IPS DF 6.9 (cell line): ENCODE measurements around the gene CSTF1.

Experiments used
- DNase-seq: peaks from one replicate; pipeline ENCODE4 v3.0.0-alpha.2; 2013; ENCODE audit warnings: low read depth, low spot score
- H3K27ac ChIP-seq: one replicate; pipeline ENCODE4 v1.5.1; 2013; ENCODE audit warnings: low read length, control low read depth
- H3K27me3 ChIP-seq: 2 replicates; pipeline ENCODE4 v1.6.1; 2013; ENCODE audit warnings: mild to moderate bottlenecking, low read length; ENCODE audit not compliant: control insufficient read depth, insufficient read depth
- H3K36me3 ChIP-seq: 2 replicates; pipeline ENCODE4 v1.6.1; 2013; ENCODE audit warnings: low read length; ENCODE audit not compliant: control insufficient read depth, insufficient read depth
- H3K4me1 ChIP-seq: 2 replicates; pipeline ENCODE4 v1.6.1; 2013; ENCODE audit warnings: low read length; ENCODE audit not compliant: control insufficient read depth, insufficient read depth
- H3K4me3 ChIP-seq: 2 replicates; pipeline ENCODE4 v1.5.1; 2013; ENCODE audit warnings: mild to moderate bottlenecking, low read length
- H3K9me3 ChIP-seq: 2 replicates; pipeline ENCODE4 v1.6.1; 2013; ENCODE audit warnings: low read length, inconsistent platforms; ENCODE audit not compliant: control insufficient read depth, insufficient read depth
- WGBS: extraction: QIAGEN DNeasy Blood & Tissue Kit; methylation state at CpG from one replicate; pipeline ENCODE4 v1.1.7; 2013; ENCODE audit warnings: mixed read lengths, missing lambda C conversion rate; ENCODE audit not compliant: insufficient read length, insufficient coverage; 5-methylcytosine and 5-hydroxymethylcytosine counted together

CSTF1 gene

GRCh38 chr20:56447227-56447626 is 54.8 kb downstream of the CSTF1 start:
- Histone ChIP-seq H3K36me3 (no peaks in the 10 kb centered on the region), H3K27ac (no peak overlapping the region), H3K27me3 (no peaks in the 10 kb centered on the region), H3K4me1 (no peaks in the 10 kb centered on the region; the same call in 1 of the 2 replicates), H3K9me3 (no peaks in the 10 kb centered on the region), H3K4me3 (no peak overlapping the region)
- DNase-seq = no peak

- no peak for DNase-seq
- Histone ChIP-seq H3K27ac (no peak overlapping the region), H3K36me3 (no peaks in the 10 kb centered on the region), H3K4me1 (no peaks in the 10 kb centered on the region; the same call in 1 of the 2 replicates), H3K9me3 (no peaks in the 10 kb centered on the region), H3K4me3 (no peak overlapping the region), H3K27me3 (no peaks in the 10 kb centered on the region)
- WGBS = no CpG with 5 or more reads among the region's 5 CpGs
Measured at GRCh38 chr20:56449459-56449858, 57.0 kb downstream of the CSTF1 start.

- Histone ChIP-seq H3K27ac (no peak overlapping the region), H3K36me3 (no peaks in the 10 kb centered on the region), H3K4me3 (no peak overlapping the region), H3K9me3 (no peaks in the 10 kb centered on the region), H3K27me3 (no peaks in the 10 kb centered on the region), H3K4me1 (no peaks in the 10 kb centered on the region; the same call in 1 of the 2 replicates)
- no CpG with 5 or more reads among the region's 13 CpGs for WGBS
- no peak for DNase-seq
Measured at GRCh38 chr20:56451056-56451765, 58.8 kb downstream of the CSTF1 start.

GRCh38 chr20:56453352-56453751 is 60.9 kb downstream of the CSTF1 start:
- H3K27ac ChIP-seq = no peak overlapping the region
- no peaks in the 10 kb centered on the region for H3K9me3 ChIP-seq
- H3K27me3 ChIP-seq = no peaks in the 10 kb centered on the region; the same call in 1 of the 2 replicates
- WGBS = no CpG with 5 or more reads among the region's 5 CpGs
- no peaks in the 10 kb centered on the region for H3K4me1 ChIP-seq
- no peak for DNase-seq
- no peak overlapping the region for H3K4me3 ChIP-seq
- H3K36me3 ChIP-seq = no peaks in the 10 kb centered on the region

- H3K27ac ChIP-seq = no peak overlapping the region
- H3K36me3 ChIP-seq = no peaks in the 10 kb centered on the region
- no peaks in the 10 kb centered on the region for H3K4me1 ChIP-seq
- WGBS = no CpG with 5 or more reads among the region's 7 CpGs
- H3K9me3 ChIP-seq = no peaks in the 10 kb centered on the region
- no peak for DNase-seq
- H3K27me3 ChIP-seq = no peaks in the 10 kb centered on the region; the same call in 1 of the 2 replicates
- no peak overlapping the region for H3K4me3 ChIP-seq
Measured at GRCh38 chr20:56454754-56455153, 62.3 kb downstream of the CSTF1 start.
